ENCODE data around the gene NKD2. TPM values are rescaled to one million over a fixed set of nuclear protein-coding genes. Genes with fewer than 3 reads are reported as not detected.

NKD2 gene
- total and polyA plus RNA-seq, 2 of the 4 experiments (the other 2 are of a cell fraction), result not detected

GRCh38 chr5:999032-999501 lies 9.5 kb upstream of the NKD2 start (continued):
- TF ChIP-seq RCOR1 (IDR thresholded peaks at IDR 0.05; ENCODE audit: insufficient replicate concordance, low read length) (no peak), CTCF (conservative IDR thresholded peaks at IDR 0.05; ENCODE audit: low read depth, low read length) (no peak)

- Histone ChIP-seq H3K14ac (replicated peaks; ENCODE audit: low read depth, low read length) (no peak overlapping the region), H4K20me1 (ENCODE audit: insufficient read depth, low read length) (no peaks in the 10 kb centered on the region), H3K4me1 (ENCODE audit: control insufficient read depth, insufficient read depth, low read length) (peaks cover 7% of the 10 kb centered on the region; the same call in 1 of the 2 replicates), H3K27ac (ENCODE audit: insufficient read depth, low read length) (no peak overlapping the region), H4K8ac (ENCODE audit: low read depth in 2 of 2, low read length in 2 of 2) (no peak overlapping the region), H3K9ac (ENCODE audit: low read depth, low read length) (no peak overlapping the region), H3K4ac (ENCODE audit: low read depth, low read length) (no peak overlapping the region), H2BK120ac (ENCODE audit: low read depth, low read length) (no peak overlapping the region), H3K23ac (ENCODE audit: low read depth, low read length) (no peak overlapping the region), H2AK9ac (replicated peaks; ENCODE audit: low read depth, low read length, poor library complexity) (no peak overlapping the region), H3K4me2 (ENCODE audit: low read depth, low read length) (no peak overlapping the region), H3K27me3 (ENCODE audit: control insufficient read depth, insufficient read depth, low read length) (peaks cover 47% of the 10 kb centered on the region), H4K91ac (ENCODE audit: insufficient read depth, low read depth, low read length) (no peak overlapping the region), H3K56ac (ENCODE audit: extremely low read depth, insufficient read depth, low read length) (no peak overlapping the region), H3K4me3 (ENCODE audit: insufficient read depth, low read depth, low read length) (no peak overlapping the region), H3K36me3 (ENCODE audit: control insufficient read depth, insufficient read depth, low read length) (no peaks in the 10 kb centered on the region), H3K79me1 (ENCODE audit: low read depth in 1 of 2, low read length in 2 of 2) (no peaks in the 10 kb centered on the region), H4K5ac (ENCODE audit: low read depth, low read length) (no peak overlapping the region), H2BK15ac (ENCODE audit: low read depth, low read length) (no peak overlapping the region), H2AFZ (replicated peaks; ENCODE audit: low read length, poor library complexity) (no peak overlapping the region), H3K18ac (ENCODE audit: low read depth, low read length) (no peak overlapping the region; the same call in 1 of the 2 replicates), H2BK5ac (ENCODE audit: low read depth, low read length, poor library complexity, severe bottlenecking) (no peak overlapping the region), H3K9me1 (ENCODE audit: insufficient read depth, low read length) (no peaks in the 10 kb centered on the region), H2AK5ac (ENCODE audit: low read depth, low read length) (no peak overlapping the region), H2BK20ac (ENCODE audit: low read depth, low read length) (no peak overlapping the region), H3K9me3 (ENCODE audit: control insufficient read depth, insufficient read depth, low read length) (no peaks in the 10 kb centered on the region)
- WGBS, 2 experiments (ENCODE audit: extremely low coverage in 2 of 2, insufficient read length in 1 of 2), result 100% methylated on average over 1 of the region's 5 CpGs; no CpG with 5 or more reads in 1 of the 2 experiments
- POLR2A ChIA-PET (ENCODE audit: unreplicated experiment), result no interaction called here
- intact Hi-C loops (cut with micrococcal nuclease) (loop anchor here (10.0 kb wide), 1 partner anchor 115 kb away; the partner anchor contains the start of gene SLC12A7), dilution Hi-C loops (cut with HindIII; ENCODE audit: low sequenced_read_pairs, unreplicated experiment) (no loop called here), in situ Hi-C loops (cut with MboI; ENCODE audit: low sequenced_read_pairs) (no loop called here)
- CTCF ChIA-PET, result no interaction called here
- DNase-seq, result no peak
- no peak for ATAC-seq (ENCODE audit: low read depth)
- TF ChIP-seq SMC3 (IDR thresholded peaks at IDR 0.05; ENCODE audit: low read depth, low read length) (no peak), FOS (IDR thresholded peaks at IDR 0.05; ENCODE audit: low read depth, low read length) (no peak), CHD1 (IDR thresholded peaks at IDR 0.05; ENCODE audit: low read depth, low read length) (no peak), ELK1 (IDR thresholded peaks at IDR 0.05; ENCODE audit: borderline replicate concordance, low read depth, low read length) (no peak), USF2 (IDR thresholded peaks at IDR 0.05; ENCODE audit: low read depth, low read length) (no peak), MAFK (IDR thresholded peaks at IDR 0.05; ENCODE audit: low read depth, low read length) (no peak), CEBPB (IDR thresholded peaks at IDR 0.05; ENCODE audit: low read depth, low read length) (no peak)
- BruUV-seq (replicated peaks), result no TSS peak
These were observed 8.9 kb upstream of the NKD2 start for GRCh38 chr5:999724-1000123.

Measured in IMR-90 (cell line).